Lower lobe of right lung (tissue), 2 donors: ENCODE results near the gene INF2. TPM values are rescaled to one million over a fixed set of nuclear protein-coding genes. Genes with fewer than 3 reads are reported as not detected.

ENCODE experiments used
- ATAC-seq, 2 donors: fragments of 200-7000 bp; cut with Tn5 transposase; one replicate each; pipeline ENCODE4 v1.9.1; 2020 to 2022; ENCODE audit warnings: mild to moderate bottlenecking in 2 of 2, moderate library complexity in 2 of 2
- DNase-seq: peaks from one replicate; pipeline ENCODE4 v3.0.0-alpha.2; 2020
- H3K27ac ChIP-seq: fragments of 200-600 bp; one replicate; pipeline ENCODE4 v1.8.0; 2022
- H3K27me3 ChIP-seq: fragments of 200-600 bp; one replicate; pipeline ENCODE4 v1.8.0; 2022; ENCODE audit warnings: low read depth
- H3K36me3 ChIP-seq: fragments of 200-600 bp; one replicate; pipeline ENCODE4 v1.8.0; 2022; ENCODE audit warnings: mild to moderate bottlenecking
- H3K4me1 ChIP-seq: fragments of 200-600 bp; one replicate; pipeline ENCODE4 v1.8.0; 2022
- H3K4me3 ChIP-seq: fragments of 200-600 bp; one replicate; pipeline ENCODE4 v1.8.0; 2022; ENCODE audit warnings: mild to moderate bottlenecking
- H3K9me3 ChIP-seq: fragments of 200-600 bp; one replicate; pipeline ENCODE4 v1.8.0; 2022
- intact Hi-C: fragments of 100-400 bp; cut with DNase I; formaldehyde crosslinking; loops from one replicate; pipeline ENCODE4 v1.11.0; 2022
- total RNA-seq: library from RNA; stranded (reverse); fragmentation: NEBNext Ultra II Directional; extraction: Animal tissue kit (Norgen Biotek cat#: 25700); gene quantifications from one replicate; pipeline ENCODE4 v1.2.1, GENCODE V29; 2021
- TF ChIP-seq, protein P1 (sequence below): fragments of 200-600 bp; IDR thresholded peaks from one replicate; pipeline ENCODE4 v1.8.0; 2022; ENCODE audit warnings: antibody characterized with exemption, mild to moderate bottlenecking
- donor health status: DM: no; HTN: yes; CAD: no; lungs with severe emphysema.

Gene INF2
- total RNA-seq, 1 donor from 2014 or later = 116 TPM

DNA sequence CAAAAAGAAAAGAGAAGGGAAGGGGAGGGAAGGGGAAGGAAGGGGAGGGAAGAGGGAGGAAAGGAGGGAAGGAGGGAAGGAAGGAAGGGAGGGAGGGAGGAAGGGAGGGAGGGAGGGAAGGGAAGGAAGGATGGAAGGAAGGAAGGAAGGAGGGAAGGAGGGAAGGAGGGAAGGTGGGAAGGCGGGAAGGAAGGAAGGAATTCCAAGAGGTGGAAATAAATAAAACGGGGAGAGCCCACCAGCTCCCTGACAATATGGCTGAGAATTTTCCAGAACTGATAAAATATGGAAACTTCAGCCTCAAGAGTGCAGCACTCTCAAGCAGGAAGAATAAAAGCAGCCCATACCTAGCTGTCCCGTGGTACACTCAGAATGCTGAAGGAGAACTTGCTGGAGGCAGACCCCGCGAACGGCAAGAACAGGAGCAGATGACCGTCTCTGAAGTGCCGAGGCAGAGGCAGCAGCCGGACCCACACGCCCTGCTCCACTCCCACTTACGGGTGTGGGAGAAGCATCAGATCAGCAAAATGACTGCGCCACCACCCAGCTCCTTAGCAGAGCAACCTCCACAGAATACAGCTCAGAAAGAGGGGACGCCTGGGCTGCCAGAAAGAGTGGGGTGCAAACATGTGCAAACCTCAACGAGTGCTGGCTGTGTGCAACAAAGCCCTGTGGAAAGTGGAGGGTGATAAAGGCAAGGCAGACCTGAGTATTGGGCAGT is 34.1 kb upstream of the INF2 start:
- Histone ChIP-seq H3K27me3 (peaks cover 9% of the 10 kb centered on the region), H3K4me1 (peaks cover 7% of the 10 kb centered on the region), H3K9me3 (no peaks in the 10 kb centered on the region), H3K4me3 (no peak overlapping the region), H3K36me3 (no peaks in the 10 kb centered on the region), H3K27ac (no peak overlapping the region)
- DNase-seq = no peak
- TF ChIP-seq, protein P1, sequence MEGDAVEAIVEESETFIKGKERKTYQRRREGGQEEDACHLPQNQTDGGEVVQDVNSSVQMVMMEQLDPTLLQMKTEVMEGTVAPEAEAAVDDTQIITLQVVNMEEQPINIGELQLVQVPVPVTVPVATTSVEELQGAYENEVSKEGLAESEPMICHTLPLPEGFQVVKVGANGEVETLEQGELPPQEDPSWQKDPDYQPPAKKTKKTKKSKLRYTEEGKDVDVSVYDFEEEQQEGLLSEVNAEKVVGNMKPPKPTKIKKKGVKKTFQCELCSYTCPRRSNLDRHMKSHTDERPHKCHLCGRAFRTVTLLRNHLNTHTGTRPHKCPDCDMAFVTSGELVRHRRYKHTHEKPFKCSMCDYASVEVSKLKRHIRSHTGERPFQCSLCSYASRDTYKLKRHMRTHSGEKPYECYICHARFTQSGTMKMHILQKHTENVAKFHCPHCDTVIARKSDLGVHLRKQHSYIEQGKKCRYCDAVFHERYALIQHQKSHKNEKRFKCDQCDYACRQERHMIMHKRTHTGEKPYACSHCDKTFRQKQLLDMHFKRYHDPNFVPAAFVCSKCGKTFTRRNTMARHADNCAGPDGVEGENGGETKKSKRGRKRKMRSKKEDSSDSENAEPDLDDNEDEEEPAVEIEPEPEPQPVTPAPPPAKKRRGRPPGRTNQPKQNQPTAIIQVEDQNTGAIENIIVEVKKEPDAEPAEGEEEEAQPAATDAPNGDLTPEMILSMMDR = no peak
- intact Hi-C loops = loop anchor here (10.0 kb wide), 1 partner anchor 50 kb away; no protein-coding TSS in a partner anchor
- ATAC-seq = no peak

DNA sequence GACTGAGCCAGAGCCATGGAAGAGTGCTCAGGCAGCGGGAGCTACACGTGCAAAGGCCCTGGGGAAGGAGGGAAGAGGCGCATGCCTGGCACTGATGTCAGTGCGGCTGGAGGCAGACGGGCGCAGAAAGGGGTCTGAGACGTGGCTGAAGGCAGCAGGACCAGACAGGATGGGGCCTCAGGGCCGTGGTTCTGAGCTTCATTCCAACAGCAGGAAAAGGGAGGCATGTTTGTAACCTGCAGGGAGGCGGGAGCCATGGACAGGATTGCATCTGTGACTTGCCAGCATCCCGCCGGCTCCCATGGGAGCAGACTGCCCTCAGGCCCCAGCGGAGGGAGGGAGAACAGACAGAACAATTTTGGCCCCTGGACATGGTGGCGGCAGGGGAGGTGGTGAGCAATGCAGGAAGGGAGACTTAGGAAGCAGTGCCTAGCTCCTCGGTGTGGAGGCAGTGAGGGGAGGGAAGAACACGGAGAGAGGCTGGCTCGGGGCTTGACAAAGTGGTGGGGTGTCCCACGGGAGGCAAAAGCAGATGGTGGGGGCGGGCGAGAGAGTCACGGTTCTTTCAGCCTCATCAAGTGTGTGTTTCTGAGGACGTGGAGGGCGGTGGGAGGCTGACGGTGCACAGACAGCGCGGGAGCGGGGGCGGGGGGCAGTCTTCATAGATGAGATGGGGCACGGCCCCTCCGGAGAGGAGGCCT is 33.3 kb upstream of the INF2 start:
- no peak for DNase-seq
- Histone ChIP-seq H3K4me1 (peaks cover 12% of the 10 kb centered on the region), H3K4me3 (no peak overlapping the region), H3K36me3 (no peaks in the 10 kb centered on the region), H3K9me3 (no peaks in the 10 kb centered on the region), H3K27me3 (peaks cover 13% of the 10 kb centered on the region), H3K27ac (no peak overlapping the region)
- ATAC-seq = no peak
- intact Hi-C loops = loop anchor here (10.0 kb wide), 1 partner anchor 49 kb away; no protein-coding TSS in a partner anchor
- TF ChIP-seq, protein P1 = no peak

DNA sequence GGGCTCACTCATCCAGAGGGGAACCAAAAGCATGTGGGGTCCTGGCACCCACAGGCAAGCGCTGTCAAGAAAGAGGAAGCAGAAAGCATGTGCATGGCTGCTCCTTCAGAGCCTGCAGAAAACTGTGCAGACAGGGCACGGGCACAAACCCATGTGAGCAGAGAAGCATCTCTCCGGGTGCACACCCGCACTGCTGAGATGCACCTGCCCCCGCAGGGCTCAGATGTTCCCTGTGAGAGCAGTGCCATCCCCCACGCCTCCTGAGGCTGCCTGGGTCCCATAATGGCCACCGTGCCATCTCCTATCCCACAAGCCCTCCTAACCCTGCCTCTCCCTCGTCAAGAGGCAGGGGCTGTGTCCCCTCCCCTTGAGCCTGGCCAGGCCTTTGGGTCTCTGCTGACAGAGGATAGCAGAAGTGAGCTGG is 32.3 kb upstream of the INF2 start:
- Histone ChIP-seq H3K9me3 (no peaks in the 10 kb centered on the region), H3K4me1 (peaks cover 12% of the 10 kb centered on the region), H3K36me3 (no peaks in the 10 kb centered on the region), H3K27me3 (peaks cover 13% of the 10 kb centered on the region), H3K4me3 (no peak overlapping the region), H3K27ac (no peak overlapping the region)
- intact Hi-C loops = loop anchor here (10.0 kb wide), 1 partner anchor 48 kb away; no protein-coding TSS in a partner anchor
- ATAC-seq = peak in 1 of 2 donors; percentile 36
- TF ChIP-seq, protein P1 = no peak
- DNase-seq = no peak

DNA sequence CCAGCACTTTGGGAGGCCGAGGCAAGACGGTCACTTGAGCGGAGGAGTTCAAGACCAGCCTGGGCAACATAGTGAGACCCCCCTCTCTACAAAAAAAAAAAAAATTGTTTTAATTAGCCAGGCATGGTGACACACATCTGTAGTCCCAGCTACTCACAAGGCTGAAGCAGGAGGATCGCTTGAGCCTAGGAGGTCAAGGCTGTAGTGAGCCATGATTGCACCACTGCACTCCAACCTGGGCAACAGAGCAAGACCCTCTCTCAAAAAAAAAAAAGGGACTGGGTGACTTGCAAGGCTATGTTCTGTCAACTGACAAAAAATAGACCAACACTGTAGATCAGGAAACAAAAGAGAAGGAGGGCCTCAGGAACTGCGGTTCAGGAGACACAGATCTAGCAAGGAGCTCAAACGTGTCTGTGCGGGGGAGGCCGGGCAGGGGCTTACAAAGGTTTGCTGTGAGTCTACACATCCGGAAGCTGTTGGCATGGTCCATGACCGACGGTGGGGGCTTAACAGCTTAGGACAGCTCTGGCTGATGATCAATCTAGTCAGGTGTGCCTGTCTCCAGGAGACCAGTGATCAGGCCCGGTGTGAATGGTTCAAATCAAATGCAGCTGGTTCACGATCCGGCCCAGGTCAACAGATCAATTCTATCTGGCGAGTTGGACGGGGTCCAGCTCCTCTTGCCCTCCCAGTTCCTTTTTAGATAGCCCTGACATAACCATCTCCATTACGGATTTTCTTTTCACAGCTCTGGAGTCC is 31.7 kb upstream of the INF2 start:
- ATAC-seq (no peak), DNase-seq (no peak)
- intact Hi-C loops = loop anchor here (10.0 kb wide), 1 partner anchor 47 kb away; no protein-coding TSS in a partner anchor
- Histone ChIP-seq H3K27ac (no peak overlapping the region), H3K4me1 (peaks cover 12% of the 10 kb centered on the region), H3K36me3 (no peaks in the 10 kb centered on the region), H3K27me3 (peaks cover 13% of the 10 kb centered on the region), H3K4me3 (no peak overlapping the region), H3K9me3 (no peaks in the 10 kb centered on the region)
- TF ChIP-seq, protein P1 = no peak

DNA sequence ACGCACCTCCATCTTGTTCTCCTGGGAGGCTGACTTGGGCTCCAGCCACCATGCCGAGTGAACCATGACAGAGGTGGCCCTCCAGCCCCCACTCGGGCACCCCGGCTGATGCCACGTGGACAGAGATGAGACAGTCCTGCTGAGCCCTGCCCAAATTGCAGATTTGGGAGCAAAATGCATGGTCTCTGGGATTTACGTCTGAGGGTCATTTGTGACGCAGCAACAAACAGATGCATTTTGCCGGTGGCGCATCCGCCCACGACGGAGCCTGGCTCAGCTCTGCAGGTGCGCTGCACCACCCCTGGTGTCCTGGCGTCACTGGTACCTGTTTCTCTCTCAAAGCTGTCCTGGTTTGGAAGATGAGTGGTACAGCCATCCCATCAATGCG is 31.1 kb upstream of the INF2 start:
- Histone ChIP-seq H3K27me3 (peaks cover 13% of the 10 kb centered on the region), H3K4me3 (no peak overlapping the region), H3K27ac (no peak overlapping the region), H3K4me1 (peaks cover 12% of the 10 kb centered on the region), H3K9me3 (no peaks in the 10 kb centered on the region), H3K36me3 (no peaks in the 10 kb centered on the region)
- no peak for ATAC-seq
- no peak for DNase-seq
- TF ChIP-seq, protein P1 = no peak
- intact Hi-C loops = loop anchor here (10.0 kb wide), 1 partner anchor 46 kb away; no protein-coding TSS in a partner anchor
